SK-N-SH (cell line): Measurements from ENCODE around the gene RER1. TPM values are rescaled to one million over a fixed set of nuclear protein-coding genes. Genes with fewer than 3 reads are reported as not detected.

Experiments used
- CTCF ChIA-PET: fragments of 300-600, 350-600 bp; formaldehyde crosslinking; extraction: SDS; loops from one replicate; lab custom pipeline; 2021; lab: Yijun Ruan, JAX
- POLR2A ChIA-PET: fragments of 350-600 bp; sonication (Branson Sonifier 250); formaldehyde crosslinking; extraction: SDS; loops from one replicate; lab custom pipeline; 2020; ENCODE audit warnings: antibody characterized with exemption, inconsistent platforms; lab: Yijun Ruan, JAX
- DNase-seq: peaks from one replicate; pipeline ENCODE4 v3.0.0; 2012
- H2AFZ ChIP-seq: fragments of 200-600 bp; sonication (generic); 2 replicates; pipeline ENCODE4 v1.8.1; 2016; ENCODE audit warnings: antibody characterized with exemption, mild to moderate bottlenecking, low read depth
- H3F3A ChIP-seq: fragments of 200-600 bp; sonication (generic); replicated peaks from 2 replicates; pipeline ENCODE3; 2016; ENCODE audit warnings: antibody characterized with exemption, mild to moderate bottlenecking; ENCODE audit not compliant: insufficient read depth
- H3K27ac ChIP-seq, 2 experiments: fragments of 200-500 bp in 1 of 2; fragments of 200-600 bp in 1 of 2; sonication (Bioruptor generic) in 1 of 2; sonication (generic), shearing (Covaris generic) in 1 of 2; 2 replicates each; pipeline versions ENCODE4 v1.5.1 to v1.6.1; 2014 to 2016; ENCODE audit warnings: low read depth in 2 of 2, inconsistent platforms in 1 of 2, low read length in 1 of 2, mild to moderate bottlenecking in 1 of 2, mixed read lengths in 1 of 2
- H3K27me3 ChIP-seq: fragments of 200-600 bp; sonication (generic), shearing (Covaris generic); 2 replicates; pipeline ENCODE4 v1.6.1; 2016; ENCODE audit warnings: mixed run types; ENCODE audit not compliant: insufficient read depth
- H3K36me3 ChIP-seq, 2 experiments: fragments of 200-500 bp in 1 of 2; fragments of 200-600 bp in 1 of 2; sonication (Bioruptor generic) in 1 of 2; sonication (generic) in 1 of 2; replicated peaks in 1 of 2; 2 replicates each; pipeline versions ENCODE3 to v1.5.1; 2014 to 2016; ENCODE audit warnings: low read length in 1 of 2, mild to moderate bottlenecking in 1 of 2; ENCODE audit not compliant: insufficient read depth in 2 of 2, control insufficient read depth in 1 of 2
- H3K4me1 ChIP-seq, 2 experiments: fragments of 200-500 bp in 1 of 2; fragments of 200-600 bp in 1 of 2; sonication (Bioruptor generic) in 1 of 2; sonication (generic), shearing (Covaris generic) in 1 of 2; 2 replicates each; pipeline versions ENCODE4 v1.5.1 to v1.6.1; 2014 to 2016; ENCODE audit warnings: low read depth in 1 of 2, low read length in 1 of 2, mixed run types in 1 of 2; ENCODE audit not compliant: insufficient read depth in 2 of 2, control insufficient read depth in 1 of 2
- H3K4me2 ChIP-seq: fragments of 200-600 bp; sonication (generic), shearing (Covaris generic); 2 replicates; pipeline ENCODE4 v1.6.1; 2017; ENCODE audit warnings: mixed run types
- H3K4me3 ChIP-seq, 2 experiments: fragments of 200-500 bp in 1 of 2; fragments of 200-600 bp in 1 of 2; sonication (Bioruptor generic) in 1 of 2; sonication (generic), shearing (Covaris generic) in 1 of 2; 2 replicates each; pipeline versions ENCODE4 v1.5.1 to v1.8.1; 2014 to 2016; ENCODE audit warnings: low read depth in 2 of 2, inconsistent platforms in 1 of 2, low read length in 1 of 2, mild to moderate bottlenecking in 1 of 2, mixed read lengths in 1 of 2, moderate library complexity in 1 of 2
- H3K79me2 ChIP-seq: fragments of 200-600 bp; sonication (generic); 2 replicates; pipeline ENCODE4 v1.8.1; 2017; ENCODE audit warnings: mild to moderate bottlenecking; ENCODE audit not compliant: insufficient read depth
- H3K9ac ChIP-seq: fragments of 200-600 bp; sonication (generic); 2 replicates; pipeline ENCODE4 v1.6.1; 2017; ENCODE audit warnings: mixed run types
- H3K9me2 ChIP-seq: fragments of 200-600 bp; sonication (generic); 2 replicates; pipeline ENCODE4 v1.6.1; 2017; ENCODE audit warnings: mixed run types
- H3K9me3 ChIP-seq: fragments of 200-600 bp; sonication (generic); 2 replicates; pipeline ENCODE4 v1.6.1; 2017; ENCODE audit warnings: mixed run types, mild to moderate bottlenecking, moderate library complexity
- H4K20me1 ChIP-seq: fragments of 200-600 bp; sonication (generic); 2 replicates; pipeline ENCODE4 v1.6.1; 2017; ENCODE audit warnings: mild to moderate bottlenecking, mixed run types; ENCODE audit not compliant: insufficient read depth
- ELF1 ChIP-seq: IDR thresholded peaks from 2 replicates; pipeline ENCODE4 v1.4.0; 2012
- EP300 ChIP-seq, 2 experiments: IDR thresholded peaks; 2 replicates each; pipeline versions ENCODE4 v1.4.0 to v1.6.1; 2012; ENCODE audit warnings: borderline replicate concordance in 1 of 2, low read depth in 1 of 2, low read length in 1 of 2
- FOSL2 ChIP-seq: IDR thresholded peaks from 2 replicates; pipeline ENCODE4 v1.4.0; 2012; ENCODE audit warnings: low read depth, mild to moderate bottlenecking, moderate library complexity, borderline replicate concordance
- GATA2 ChIP-seq: sonication (generic); formaldehyde crosslinking; IDR thresholded peaks from 2 replicates; pipeline ENCODE4 v1.5.0; 2020; ENCODE audit warnings: mild to moderate bottlenecking, missing genetic modification reagents
- JUND ChIP-seq: IDR thresholded peaks from 2 replicates; pipeline ENCODE4 v1.4.0; 2012
- MAX ChIP-seq: IDR thresholded peaks from 2 replicates; pipeline ENCODE4 v1.4.0; 2012; ENCODE audit warnings: low read depth
- MEF2A ChIP-seq: IDR thresholded peaks from 2 replicates; pipeline ENCODE4 v1.4.0; 2012; ENCODE audit warnings: low read depth, borderline replicate concordance
- MXI1 ChIP-seq: IDR thresholded peaks from 2 replicates; pipeline ENCODE4 v1.6.1; 2012; ENCODE audit warnings: mild to moderate bottlenecking, low read depth, low read length, improper control_type of control experiment
- NFIC ChIP-seq: IDR thresholded peaks from 2 replicates; pipeline ENCODE4 v1.4.0; 2012; ENCODE audit warnings: borderline replicate concordance
- POLR2AphosphoS5 ChIP-seq: IDR thresholded peaks from 2 replicates; pipeline ENCODE4 v1.6.1; 2012; ENCODE audit warnings: low read depth, low read length
- RAD21 ChIP-seq: IDR thresholded peaks from 2 replicates; pipeline ENCODE4 v1.6.1; 2012; ENCODE audit warnings: mild to moderate bottlenecking, low read length
- RCOR1 ChIP-seq: fragments of 150-350 bp; IDR thresholded peaks from 2 replicates; pipeline ENCODE4 v1.6.1; 2017; ENCODE audit warnings: antibody characterized with exemption, low read length
- SIN3A ChIP-seq: IDR thresholded peaks from 2 replicates; pipeline ENCODE4 v1.6.1; 2012; ENCODE audit warnings: low read depth, mild to moderate bottlenecking, low read length, moderate library complexity, borderline replicate concordance
- TEAD4 ChIP-seq: IDR thresholded peaks from 2 replicates; pipeline ENCODE4 v1.4.0; 2012; ENCODE audit warnings: mild to moderate bottlenecking, borderline replicate concordance; ENCODE audit not compliant: insufficient read depth
- YY1 ChIP-seq: IDR thresholded peaks from 2 replicates; pipeline ENCODE4 v1.4.0; 2012; ENCODE audit warnings: low read depth, mild to moderate bottlenecking
- ZBTB33 ChIP-seq: IDR thresholded peaks from 2 replicates; pipeline ENCODE4 v1.4.0; 2012; ENCODE audit warnings: low read depth, borderline replicate concordance
- WGBS: methylation state at CpG from one replicate; pipeline ENCODE4 v1.1.6; 2017; ENCODE audit warnings: low lambda C conversion rate; 5-methylcytosine and 5-hydroxymethylcytosine counted together
- polyA plus RNA-seq, 3 experiments: library from polyadenylated mRNA; depleted of rRNA; stranded (reverse); fragments of >200 nt; gene quantifications; 2 replicates each; pipeline ENCODE4 v1.2.3, GENCODE V29; 2012

RER1 gene
- polyA plus RNA-seq, 1 of the 3 experiments (the other 2 are of a cell fraction), result 181 TPM

GRCh38 chr1:2350911-2351655, 40.6 kb upstream of the RER1 start (continued):
- no peak for TF ChIP-seq ZBTB33
- no peak for TF ChIP-seq FOSL2

DNA sequence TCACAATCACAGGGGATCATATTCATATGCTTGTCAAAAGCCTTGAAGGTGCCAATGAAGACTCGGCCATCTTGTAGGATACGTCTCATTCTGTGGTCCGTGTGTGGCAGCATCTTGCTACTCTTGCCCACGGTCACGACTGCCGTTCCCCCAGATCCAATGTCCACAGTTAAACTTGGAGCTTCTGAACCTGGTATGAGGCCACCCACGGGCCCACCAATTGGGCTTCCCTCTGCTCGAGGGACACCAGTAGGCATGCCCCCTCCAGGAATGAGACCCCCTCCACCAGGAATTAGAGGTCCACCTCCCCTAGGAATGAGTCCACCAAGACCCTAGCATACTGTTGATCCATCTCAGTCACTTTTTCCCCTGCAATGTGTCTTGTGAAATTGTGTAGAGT, 39.9 kb upstream of the RER1 start:
- no peaks in the 10 kb centered on the region for H3K27me3 ChIP-seq
- ChIA-PET POLR2A (no interaction called here), CTCF (interaction anchor here (0.9 to 2.1 kb wide), 2 partner anchors 30 to 157 kb away, joined by 3 to 10 read pairs; no protein-coding TSS in a partner anchor)
- no peak overlapping the region for H3K4me3 ChIP-seq
- H3K79me2 ChIP-seq, result no peaks in the 10 kb centered on the region
- no peak for DNase-seq
- H3K4me2 ChIP-seq, result no peak overlapping the region
- H3K9me2 ChIP-seq, result no peaks in the 10 kb centered on the region
- H3K9me3 ChIP-seq, result no peaks in the 10 kb centered on the region
- no peaks in the 10 kb centered on the region for H4K20me1 ChIP-seq
- H2AFZ ChIP-seq, result no peak overlapping the region
- H3F3A ChIP-seq, result no peaks in the 10 kb centered on the region
- H3K9ac ChIP-seq, result no peak overlapping the region
- no peaks in the 10 kb centered on the region for H3K36me3 ChIP-seq
- TF ChIP-seq JUND, result no peak
- no peak for TF ChIP-seq NFIC
- TF ChIP-seq TEAD4, result no peak
- no peak for TF ChIP-seq POLR2AphosphoS5
- TF ChIP-seq MEF2A, result no peak
- TF ChIP-seq ELF1, result no peak
- no peak for TF ChIP-seq EP300 (IDR thresholded peaks at IDR 0.05; ENCODE audit: borderline replicate concordance in 1 of 2, low read depth in 1 of 2, low read length in 1 of 2)
- no peak for TF ChIP-seq SIN3A
- TF ChIP-seq MXI1, result no peak
- no peak for TF ChIP-seq GATA2 (CRISPR knock-in tag)
- TF ChIP-seq MAX, result no peak
- no peak for TF ChIP-seq RAD21
- no peak for TF ChIP-seq YY1
- no peak for TF ChIP-seq RCOR1
- whole genome bisulfite sequencing, result 77% methylated on average over 8 of the region's 8 CpGs
- no peak overlapping the region for H3K27ac ChIP-seq
- peaks cover 0 to 3% of the 10 kb centered on the region in 2 experiments; a peak in 1 of 4 replicates for H3K4me1 ChIP-seq
